ENCODE results near the gene PBX1.
"Not testable (repeated sequence)": the region's sequence is repeated elsewhere in the genome, so short reads cannot be mapped to it uniquely, and the experiment has no call there.

PBX1 gene

DNA sequence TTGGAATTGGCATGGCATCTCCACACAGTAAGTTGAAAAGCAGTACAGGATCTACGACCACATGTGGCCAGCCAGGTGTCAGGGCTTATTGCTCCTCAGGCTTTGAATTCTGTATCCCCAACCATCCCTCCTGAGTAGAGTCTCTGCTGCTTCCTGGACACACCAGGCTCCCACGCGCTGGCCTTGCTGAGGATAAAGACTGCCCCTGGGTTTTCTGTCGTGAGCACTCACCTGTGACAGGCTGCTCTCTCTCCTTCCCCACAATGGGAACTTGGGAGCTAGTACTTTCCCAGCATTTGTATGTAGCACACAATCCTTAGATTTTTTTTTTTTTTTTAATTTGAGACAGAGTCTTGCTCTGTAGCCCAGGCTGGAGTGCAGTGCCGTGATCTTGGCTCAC is 33.6 kb downstream of the PBX1 start:
- no peak for DNase-seq

DNA sequence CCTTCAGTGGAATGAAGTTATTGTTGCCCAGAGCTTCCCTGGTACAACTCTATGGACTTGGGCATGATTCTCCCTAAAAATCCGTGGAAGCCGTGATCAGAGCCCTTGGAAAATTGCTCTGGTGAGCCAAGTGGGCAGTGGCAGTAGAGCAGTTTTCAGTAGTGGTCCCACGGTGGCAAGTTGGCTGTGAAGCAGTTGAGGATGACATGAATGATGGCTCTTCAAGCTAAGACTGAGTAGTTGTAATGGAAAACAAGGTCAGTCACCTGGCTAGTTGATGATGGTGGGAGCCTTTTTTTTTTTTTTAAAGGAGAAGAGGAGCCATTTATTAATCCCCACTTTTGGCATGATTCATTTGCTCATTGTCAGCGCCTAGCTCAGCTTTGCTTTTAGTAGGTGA is 36.2 kb downstream of the PBX1 start:
- no peak for DNase-seq

DNA sequence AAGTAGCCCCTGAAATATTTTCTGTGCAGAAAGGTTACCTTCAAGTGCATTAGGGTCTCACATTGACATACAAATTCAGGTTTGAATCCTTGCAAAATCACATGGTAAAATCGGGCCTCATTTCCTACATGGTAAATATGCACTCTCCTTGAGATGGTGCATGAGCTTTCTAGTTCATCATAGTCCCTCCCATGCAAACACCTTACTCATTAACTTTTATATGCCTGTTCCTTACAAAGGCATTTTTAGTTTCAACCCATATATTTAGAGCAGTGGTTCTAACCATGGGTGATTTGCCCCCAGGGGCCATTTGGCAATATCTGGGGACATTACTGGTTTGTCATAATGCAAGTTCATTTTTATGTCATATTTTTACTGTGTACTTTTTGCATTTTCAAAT is 37.2 kb downstream of the PBX1 start:
- DNase-seq = no peak

DNA sequence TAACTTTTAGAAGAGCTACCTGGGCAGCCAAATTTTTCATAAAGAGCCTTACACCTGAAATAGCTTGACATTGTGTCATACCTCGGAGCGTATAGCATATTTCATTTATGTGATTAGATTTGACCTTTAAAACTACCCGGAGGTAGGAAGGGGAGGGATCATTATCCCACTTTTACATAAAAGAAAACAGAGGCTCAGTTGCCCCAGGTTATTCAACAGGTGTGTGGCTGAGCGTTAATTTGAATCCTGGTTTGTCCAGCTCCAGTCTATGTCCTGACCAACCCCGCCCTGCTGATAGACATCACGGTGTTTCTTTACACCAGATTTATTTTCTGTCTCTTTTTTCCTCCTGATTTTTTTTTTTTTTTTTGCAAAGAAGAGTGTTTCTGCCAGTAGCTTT is 39.7 kb downstream of the PBX1 start:
- no peak for DNase-seq

DNA sequence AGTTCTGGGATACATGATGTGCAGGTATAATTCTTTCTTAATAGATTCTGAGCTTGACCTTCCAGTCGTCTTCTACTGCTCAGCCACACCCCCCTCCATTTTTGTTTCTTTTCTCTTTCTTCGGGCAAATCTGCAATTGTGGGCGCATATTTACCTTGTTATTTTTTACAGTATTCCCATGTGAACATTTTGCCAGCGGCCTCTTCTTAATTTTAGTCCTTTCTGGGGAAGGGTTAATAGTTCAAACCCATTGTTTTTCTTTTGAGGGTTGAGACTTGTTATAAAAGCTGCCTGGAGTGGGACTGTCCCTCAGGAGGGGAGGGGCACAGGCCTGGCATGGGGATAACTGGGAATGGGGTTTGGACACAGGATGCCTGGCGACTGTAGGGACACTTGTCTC is 40.3 kb downstream of the PBX1 start:
- no peak for DNase-seq

DNA sequence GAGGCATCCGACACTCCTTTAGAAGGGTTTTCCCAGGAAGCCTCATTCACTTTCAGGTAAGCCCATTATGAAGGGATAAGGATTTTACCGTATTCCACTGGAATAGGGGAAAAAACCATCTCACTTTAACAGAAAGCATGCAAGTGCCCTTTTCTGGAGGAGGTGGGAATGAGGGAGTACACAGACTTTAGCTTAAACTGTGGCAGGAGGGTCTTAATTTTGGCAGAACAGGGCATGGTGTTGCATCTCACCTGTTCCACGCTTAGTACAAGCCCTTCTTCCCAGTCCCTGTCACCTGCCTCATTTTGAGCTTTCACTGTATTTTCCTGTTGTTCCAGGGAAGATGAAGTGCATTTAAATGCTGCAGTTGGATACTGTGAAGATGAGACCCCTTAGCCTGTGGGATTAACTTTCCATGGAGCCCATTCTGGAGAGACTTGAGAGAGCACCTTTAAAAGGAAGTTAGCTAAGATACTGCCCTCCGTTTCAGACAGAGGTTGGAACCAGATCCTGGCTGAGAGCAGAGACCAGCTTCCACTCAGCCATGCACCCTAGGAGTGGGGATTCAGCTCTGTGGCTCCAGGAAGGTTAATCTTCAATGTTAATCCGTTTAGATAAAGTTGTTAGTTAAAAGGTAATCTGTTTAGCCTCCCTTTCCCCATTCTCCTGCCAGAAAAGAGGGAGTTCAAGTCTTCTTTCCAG is 42.6 kb downstream of the PBX1 start:
- DNase-seq = no peak

DNA sequence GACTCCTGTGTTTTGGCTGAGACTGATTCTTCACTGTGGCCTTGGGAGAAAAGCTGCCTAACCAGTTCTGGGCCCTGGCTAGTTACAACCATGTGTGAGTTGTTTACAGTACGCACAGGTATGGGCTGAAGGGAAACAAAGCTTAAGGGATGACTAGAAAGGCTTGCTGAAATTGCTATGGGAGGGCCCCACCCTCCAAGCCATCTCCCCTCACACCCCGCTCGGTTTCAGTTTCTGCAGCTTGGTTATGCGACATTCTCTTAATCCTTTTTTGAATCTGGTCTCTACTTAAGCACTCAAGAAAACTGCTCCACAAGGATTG is 43.1 kb downstream of the PBX1 start:
- DNase-seq = no peak

DNA sequence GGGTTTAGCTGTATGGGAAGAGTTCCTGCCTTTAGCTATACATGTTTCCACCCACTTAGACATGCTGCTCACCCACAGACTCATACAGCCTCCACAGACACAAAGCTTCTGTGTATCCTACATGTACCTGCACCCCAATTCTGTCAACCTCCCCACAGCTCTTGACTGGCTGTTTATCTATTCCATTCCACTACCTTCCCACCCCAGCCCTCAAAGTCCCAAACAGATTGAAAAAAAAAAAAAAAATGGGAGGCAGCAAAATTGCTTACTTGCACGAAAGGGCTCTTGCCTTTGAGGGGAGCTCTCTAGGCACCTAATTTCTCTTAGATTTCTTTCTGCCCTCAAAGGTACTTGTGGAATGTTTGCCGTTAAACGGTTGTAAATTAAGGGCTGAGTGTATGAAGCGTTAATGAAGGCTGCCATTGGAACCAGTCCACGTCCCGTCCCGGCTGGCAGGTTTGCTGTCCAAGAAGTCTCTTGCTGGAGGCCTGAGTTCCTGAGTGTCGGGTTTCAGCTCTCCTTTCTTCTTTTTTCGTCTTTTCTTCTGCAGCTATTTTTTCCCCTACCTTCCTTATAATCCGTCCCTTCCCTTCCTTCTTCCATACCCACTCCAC is 43.6 kb downstream of the PBX1 start:
- no peak for DNase-seq

DNA sequence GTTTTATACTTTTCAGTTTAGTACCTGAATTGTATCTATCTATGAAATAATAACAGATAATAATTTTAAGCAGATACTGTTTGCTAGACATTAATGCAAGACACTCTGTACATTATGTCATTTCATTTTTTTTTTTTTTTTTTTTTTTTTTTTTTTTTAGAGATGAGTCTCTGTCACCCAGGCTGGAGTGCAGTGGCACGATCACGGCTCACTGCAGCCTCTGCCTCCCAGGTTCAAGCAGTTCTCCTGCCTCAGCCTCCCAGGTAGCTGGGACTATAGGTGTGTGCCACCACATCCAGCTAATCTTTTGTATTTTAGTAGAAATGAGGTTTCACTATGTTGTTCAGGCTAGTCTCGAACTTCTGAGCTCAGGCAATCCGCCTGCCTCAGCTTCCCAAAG is 44.8 kb downstream of the PBX1 start:
- not testable (repeated sequence) for DNase-seq

DNA sequence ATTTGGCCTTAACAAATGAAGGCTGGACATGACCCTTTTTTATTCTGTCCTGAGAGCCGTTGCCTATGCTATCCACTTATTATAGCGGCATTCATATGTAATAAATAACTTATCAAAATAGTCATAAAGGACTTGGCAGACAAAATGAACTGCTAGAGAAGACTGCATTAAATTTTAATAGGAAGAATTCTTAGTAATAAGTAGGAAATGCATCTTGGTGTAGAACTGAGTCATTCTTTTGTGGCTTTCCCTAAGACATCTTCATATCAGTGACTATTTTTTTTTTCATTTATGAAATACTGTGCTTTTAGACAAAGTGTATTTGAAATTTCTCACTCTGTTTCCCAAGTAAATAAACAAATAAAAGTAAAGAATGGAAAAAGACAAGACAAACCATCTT is 45.6 kb downstream of the PBX1 start:
- DNase-seq = no peak

DNA sequence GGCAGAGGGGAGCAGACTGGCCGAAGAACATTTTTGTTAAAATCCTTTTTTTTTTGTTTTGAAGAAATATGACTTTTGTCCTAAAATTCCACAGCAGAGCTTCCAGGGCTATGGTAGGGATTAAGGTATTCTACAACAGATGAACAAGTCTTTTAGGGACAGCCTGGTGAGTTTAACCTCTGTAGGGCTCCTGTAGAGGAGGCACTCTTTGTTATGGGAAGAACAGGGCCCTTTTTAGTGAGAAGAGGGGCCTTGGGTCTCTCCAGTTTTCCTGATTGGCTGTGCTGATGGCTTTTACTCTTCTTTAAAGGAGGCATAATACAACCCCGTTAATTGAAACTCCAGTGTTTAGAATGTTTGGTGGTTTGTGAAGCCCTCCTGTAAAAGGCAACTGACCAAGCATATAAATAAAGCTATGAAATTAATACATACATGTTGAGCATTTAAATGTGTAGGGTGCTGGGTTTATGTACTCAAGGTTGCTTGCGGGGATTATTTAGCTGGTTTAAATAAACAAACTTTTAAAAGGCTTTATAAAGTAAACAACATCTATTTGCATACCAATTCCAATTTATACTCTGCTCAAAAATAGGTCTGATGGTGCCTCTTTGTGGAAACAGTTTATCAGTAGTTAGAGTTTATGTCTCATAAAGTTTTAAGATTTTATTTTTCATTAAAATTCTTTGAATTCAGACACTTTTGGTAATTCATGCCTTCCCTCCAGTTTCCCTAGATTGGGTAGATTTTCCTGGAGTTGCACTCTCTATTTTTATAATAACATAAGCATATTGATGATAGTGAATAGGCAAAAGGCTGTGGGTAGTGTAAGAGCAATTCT is 46.5 kb downstream of the PBX1 start:
- no peak for DNase-seq

DNA sequence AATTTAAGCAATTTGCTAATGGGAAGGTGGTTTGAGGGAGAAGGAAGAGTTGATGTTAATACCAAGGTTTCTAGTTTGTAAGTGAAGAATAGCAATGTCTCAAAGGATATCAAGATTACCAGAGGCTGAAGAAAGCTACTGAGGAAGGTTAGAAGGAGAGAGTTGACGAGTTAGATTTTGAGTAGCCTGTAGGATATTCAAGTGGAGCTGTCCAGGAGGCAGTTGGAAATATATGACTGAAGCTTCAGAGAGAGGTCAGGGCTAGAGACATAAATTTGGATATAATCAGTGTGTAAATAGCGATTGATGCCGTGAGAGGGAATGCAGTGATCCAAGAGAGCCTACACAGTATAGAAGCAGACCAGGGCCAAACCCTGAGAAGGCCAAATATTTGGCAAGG is 48.4 kb downstream of the PBX1 start:
- no peak for DNase-seq

DNA sequence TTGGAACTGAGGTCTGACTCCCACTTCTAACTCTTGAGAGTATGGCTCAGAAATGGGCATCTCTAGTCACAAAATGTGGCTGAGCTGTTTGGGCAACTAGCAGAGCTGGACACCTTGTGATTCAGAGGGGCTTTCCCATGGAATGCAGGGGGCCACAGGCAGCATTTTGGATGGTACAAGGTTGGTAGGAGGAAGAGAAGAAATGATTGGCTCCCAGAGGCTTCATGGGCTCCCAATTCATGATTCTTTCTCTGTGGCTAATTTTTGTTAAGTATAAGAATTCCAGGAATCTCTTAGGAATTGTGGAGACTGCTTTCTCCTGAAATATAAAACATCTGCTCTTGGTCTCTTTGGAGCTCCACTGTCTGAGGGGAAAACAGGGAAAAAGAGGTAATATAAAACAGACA is 49.7 kb downstream of the PBX1 start:
- no peak for DNase-seq

DNA sequence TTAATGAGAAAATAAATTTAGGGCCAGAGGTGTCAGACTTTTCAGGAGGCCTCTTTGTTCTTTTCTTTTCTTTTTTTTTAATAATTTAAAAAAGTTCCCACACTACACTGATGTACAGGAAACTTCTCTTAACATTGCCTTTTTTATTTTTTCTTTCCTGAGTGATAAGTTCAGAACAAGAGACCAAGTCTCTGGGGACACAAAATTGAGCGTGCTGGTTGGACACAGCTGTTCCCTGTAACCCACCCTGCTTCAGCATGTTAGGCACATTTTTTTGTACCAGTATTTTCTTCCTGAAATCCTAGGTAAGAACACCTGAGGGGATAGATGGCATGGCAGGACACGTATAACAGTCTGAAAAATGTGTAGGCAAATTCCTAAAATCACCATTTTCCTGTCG is 50.1 kb downstream of the PBX1 start:
- no peak for DNase-seq

DNA sequence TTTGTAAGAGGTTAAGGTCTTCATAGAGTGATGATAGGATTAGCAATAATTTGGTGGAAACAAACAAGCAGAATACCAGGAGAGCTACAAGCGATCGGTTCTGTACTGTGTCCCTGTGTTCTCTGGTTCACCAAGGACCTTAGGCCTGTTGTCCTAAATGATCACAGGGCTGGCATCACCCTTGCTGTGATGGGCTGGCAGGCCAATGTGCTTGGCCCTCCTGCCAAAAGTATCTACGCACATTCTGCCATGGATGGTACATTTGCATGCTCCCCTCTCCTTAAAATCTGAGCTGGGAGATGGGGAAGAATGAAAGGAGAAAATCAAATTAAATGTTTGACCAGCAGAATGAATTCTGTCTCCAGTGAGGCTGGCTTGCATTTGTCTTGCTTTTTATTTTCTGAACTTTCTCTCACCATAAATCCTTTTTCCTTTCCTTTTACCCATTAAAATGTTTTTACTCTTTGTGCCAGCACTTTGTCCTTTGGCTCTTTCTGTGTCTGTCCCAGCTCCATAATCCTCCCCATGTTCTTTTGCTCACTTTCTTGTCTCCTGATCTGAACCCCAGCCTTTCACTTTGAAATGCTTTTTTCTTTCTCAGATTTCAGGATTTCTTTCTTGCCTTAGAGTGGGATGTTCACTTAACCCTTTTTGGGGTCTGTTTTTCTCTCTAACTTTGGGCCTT is 51.7 kb downstream of the PBX1 start:
- no peak for DNase-seq

DNA sequence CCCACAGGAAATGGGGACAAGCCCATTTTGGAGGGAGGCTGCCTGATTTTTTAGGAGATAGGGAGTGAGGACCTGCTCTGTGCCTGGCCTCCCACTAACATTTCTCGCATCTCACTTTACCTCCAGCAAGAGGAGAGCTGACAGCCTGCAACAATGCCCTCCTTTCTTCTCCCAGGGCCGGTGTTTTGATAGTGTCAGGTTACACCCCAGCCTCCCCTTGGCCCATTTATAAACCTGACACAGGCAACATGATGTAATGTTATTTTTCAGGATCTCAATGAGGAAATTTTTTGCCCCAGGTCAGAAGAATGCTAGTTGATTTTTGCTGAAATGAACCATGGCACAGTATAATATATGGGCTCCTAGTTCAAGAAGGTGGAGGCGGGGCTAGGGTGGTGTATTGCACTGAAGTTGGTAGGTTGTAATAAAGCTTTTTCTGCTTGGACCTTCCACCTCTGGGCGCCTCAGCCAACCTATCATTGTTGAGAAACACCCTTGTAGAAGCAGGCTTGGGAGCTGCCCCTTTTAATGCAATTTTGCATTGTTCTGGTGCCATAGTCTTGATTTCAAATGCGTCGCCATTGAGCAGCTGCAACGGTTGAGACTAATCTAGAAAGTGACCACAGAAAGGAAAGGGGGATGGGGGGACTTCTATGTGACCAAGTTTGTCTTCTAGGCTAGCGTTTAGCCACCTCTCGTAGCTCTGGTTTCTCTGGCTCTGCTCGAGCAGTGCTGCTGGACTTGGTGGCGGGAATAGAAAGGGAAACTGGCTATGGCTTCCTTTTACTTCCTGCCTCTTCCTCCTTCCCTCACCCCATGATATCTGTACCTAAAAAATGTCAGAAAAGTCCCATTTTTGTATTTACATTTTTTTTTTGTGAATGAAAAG is 53.0 kb downstream of the PBX1 start:
- no peak for DNase-seq

DNA sequence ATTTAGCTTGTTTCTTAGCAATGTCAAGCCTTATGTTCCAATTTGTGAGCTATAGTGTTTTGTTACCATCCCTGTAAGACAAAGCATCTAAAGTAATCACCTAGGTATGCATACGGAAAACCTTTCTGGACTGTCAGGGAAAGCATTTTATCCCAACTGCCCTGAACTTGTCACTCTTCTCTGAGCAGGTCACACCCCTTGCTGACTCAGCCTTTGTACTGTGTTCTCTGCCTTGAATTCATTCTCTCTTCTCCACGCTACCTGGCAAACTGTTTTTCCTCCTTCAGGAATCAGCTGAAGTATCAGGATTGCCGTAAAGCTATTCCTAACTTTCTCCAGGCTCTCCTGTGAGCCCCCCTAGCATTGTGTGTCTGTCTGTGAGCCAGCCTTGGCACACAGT is 54.2 kb downstream of the PBX1 start:
- no peak for DNase-seq

DNA sequence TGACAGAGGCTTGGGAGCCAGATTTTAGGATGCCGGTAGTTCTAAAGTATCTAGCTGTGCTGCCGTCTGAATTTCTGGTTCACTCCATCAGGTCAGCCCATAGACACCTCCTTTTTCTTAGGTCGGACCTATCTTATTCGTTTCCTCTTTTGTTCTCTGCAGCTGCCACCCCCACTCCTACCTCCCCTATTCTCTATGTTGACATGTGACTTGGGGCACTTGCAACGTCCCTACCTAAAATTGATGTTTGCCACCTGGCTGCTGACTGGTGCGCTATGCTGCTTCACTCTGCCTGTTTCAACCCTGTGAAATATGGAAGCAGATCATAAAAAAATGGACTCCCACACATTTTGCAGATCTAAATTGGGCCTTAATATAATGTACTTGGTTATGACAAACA is 55.3 kb downstream of the PBX1 start:
- no peak for DNase-seq

DNA sequence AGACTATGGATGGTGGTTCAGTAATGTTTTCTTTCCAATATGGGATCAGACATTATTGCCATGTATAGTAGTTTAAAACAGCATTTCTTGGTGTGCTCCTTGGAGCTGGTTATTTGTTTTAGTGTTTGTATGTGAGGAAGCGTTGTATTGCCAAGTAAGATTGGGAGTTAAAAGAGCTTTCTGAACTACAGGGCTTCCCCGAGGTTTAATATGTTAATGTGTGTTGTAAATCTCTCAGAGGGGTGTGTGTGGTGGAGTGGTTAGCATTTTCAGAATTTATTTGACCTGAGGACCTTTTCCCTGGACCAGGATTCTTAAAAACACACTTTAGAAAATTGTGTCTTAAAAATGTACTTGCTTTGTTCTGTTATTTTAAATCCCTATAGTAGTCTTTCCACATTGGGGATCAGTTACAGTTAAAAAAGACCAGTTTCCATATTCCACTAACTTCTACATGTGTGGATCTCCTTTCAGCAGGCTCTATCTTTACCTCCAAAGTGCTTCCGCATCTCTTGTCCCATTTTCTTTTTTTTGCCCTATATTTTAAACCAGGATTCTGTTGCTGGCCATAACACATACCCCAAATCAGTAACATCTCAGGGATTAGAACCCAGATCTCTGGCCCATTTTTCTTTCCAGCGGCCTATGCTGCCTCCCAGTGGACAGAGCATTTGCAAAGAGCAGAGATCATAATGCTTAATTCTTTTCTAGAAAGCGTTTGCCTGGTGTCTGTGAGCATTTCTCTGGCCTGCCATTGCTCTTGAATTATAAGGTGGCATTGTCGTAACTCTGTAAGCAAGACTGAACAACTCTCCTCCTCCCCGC is 58.6 kb downstream of the PBX1 start:
- DNase-seq = no peak

DNA sequence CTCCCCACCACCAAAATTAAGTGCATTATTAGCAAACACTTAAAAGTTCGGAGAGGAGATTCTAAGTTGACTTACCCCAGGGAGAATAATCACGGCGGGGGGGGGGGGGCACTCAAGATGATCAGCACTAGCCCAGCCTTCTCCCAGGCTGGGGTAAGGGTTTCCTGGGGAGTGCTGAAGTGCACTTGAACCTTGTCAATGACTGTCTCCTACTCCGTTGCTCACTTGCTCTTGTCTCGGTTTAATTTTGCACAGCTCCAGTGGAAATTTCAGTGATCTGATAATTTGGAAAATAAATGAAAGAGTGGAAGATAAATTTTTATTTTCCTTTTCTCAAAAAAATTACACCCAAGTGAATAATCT is 59.2 kb downstream of the PBX1 start:
- no peak for DNase-seq

DNA sequence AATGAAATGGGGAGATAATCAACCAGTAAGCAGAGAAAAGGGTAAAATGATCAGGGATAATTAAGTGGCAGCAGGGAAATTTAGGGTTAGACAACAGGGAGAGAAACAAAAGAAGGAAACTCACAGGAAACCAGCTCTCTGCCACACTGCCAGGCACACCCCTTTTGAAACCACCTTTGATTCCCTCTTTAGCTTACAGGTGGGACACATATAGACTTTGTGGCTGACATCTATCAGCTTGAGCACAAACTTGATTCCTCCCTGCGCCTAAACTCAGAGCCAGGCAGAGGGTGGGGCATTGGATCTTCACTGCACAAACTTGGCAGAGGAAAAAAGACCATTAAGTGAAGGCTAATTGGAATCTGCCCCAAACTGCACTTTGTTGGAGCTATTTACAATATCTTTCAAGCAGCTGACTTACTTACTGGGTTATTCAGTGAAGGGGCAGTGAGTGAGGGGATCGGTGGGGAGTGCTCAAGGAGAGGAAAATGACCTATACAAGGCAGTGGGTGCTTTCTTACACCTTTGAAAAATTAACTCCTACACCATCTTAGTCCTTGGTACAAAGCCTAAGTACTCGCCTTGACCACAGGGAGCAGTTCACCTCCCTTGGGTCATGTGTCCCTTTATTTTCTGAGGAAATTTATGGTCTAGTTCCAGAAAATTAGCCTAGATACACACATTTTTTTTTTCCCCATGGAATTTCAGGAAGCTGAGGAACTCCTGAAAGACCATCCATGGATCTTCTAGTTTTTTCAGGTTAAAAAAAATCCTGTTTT is 60.2 kb downstream of the PBX1 start:
- no peak for DNase-seq
